ENCODE data around the gene EID1.
A peak's percentile ranks its signal among the peaks of the same experiment; 100 is the strongest.

The EID1 gene

GRCh38 chr15:48861813-48862431, 16.0 kb upstream of the EID1 start:
- DNase-seq (ENCODE audit: low spot score in 2 of 2) (no peak), ATAC-seq (peak; percentile 74)
- H3K36me3 Mint-ChIP-seq = no peaks in the 10 kb centered on the region
- no peaks in the 10 kb centered on the region for H3K9me3 Mint-ChIP-seq
- peaks cover 16% of the 10 kb centered on the region for H3K4me1 Mint-ChIP-seq
- no peak overlapping the region for H3K4me3 Mint-ChIP-seq
- no peak overlapping the region for H3K27ac Mint-ChIP-seq

GRCh38 chr15:48862705-48863104, 15.2 kb upstream of the EID1 start:
- Mint-ChIP-seq H3K4me1 (peaks cover 16% of the 10 kb centered on the region), H3K9me3 (no peaks in the 10 kb centered on the region), H3K36me3 (no peaks in the 10 kb centered on the region), H3K27ac (no peak overlapping the region), H3K4me3 (no peak overlapping the region)
- ATAC-seq (peak; percentile 84), DNase-seq (ENCODE audit: low spot score in 2 of 2) (peak in 1 of 2 donors; percentile 60)

GRCh38 chr15:48865370-48866079, 12.4 kb upstream of the EID1 start:
- ATAC-seq (no peak), DNase-seq (ENCODE audit: low spot score in 2 of 2) (no peak)
- Mint-ChIP-seq H3K4me1 (peaks cover 7% of the 10 kb centered on the region), H3K27ac (no peak overlapping the region), H3K36me3 (no peaks in the 10 kb centered on the region), H3K4me3 (no peak overlapping the region), H3K9me3 (no peaks in the 10 kb centered on the region)

- Mint-ChIP-seq H3K27ac (peak overlapping the region; percentile 0), H3K4me1 (peaks cover 7% of the 10 kb centered on the region), H3K9me3 (no peaks in the 10 kb centered on the region), H3K36me3 (no peaks in the 10 kb centered on the region), H3K4me3 (no peak overlapping the region)
- ATAC-seq = no peak
- DNase-seq (ENCODE audit: low spot score in 2 of 2) = no peak
Measured at GRCh38 chr15:48866141-48866563, 11.8 kb upstream of the EID1 start.

GRCh38 chr15:48868023-48868422, 9.9 kb upstream of the EID1 start:
- Mint-ChIP-seq H3K27ac (no peak overlapping the region), H3K4me1 (no peaks in the 10 kb centered on the region), H3K9me3 (no peaks in the 10 kb centered on the region), H3K4me3 (no peak overlapping the region), H3K36me3 (no peaks in the 10 kb centered on the region)
- DNase-seq (ENCODE audit: low spot score in 2 of 2) = no peak
- ATAC-seq = no peak

GRCh38 chr15:48868536-48868935, 9.4 kb upstream of the EID1 start:
- no peak overlapping the region for H3K4me3 Mint-ChIP-seq
- ATAC-seq = no peak
- no peaks in the 10 kb centered on the region for H3K36me3 Mint-ChIP-seq
- H3K9me3 Mint-ChIP-seq = no peaks in the 10 kb centered on the region
- no peak overlapping the region for H3K27ac Mint-ChIP-seq
- no peaks in the 10 kb centered on the region for H3K4me1 Mint-ChIP-seq
- no peak for DNase-seq (ENCODE audit: low spot score in 2 of 2)

GRCh38 chr15:48869966-48870365, 8.0 kb upstream of the EID1 start:
- Mint-ChIP-seq H3K27ac (no peak overlapping the region), H3K4me1 (no peaks in the 10 kb centered on the region)

GRCh38 chr15:48871542-48871941, 6.4 kb upstream of the EID1 start:
- Mint-ChIP-seq H3K9me3 (no peaks in the 10 kb centered on the region), H3K36me3 (no peaks in the 10 kb centered on the region), H3K4me1 (peaks cover 9% of the 10 kb centered on the region), H3K27ac (no peak overlapping the region), H3K4me3 (no peak overlapping the region)
- ATAC-seq = no peak
- no peak for DNase-seq (ENCODE audit: low spot score in 2 of 2)

More at GRCh38 chr15:48869966-48870365, 8.0 kb upstream of the EID1 start:
- no peaks in the 10 kb centered on the region for H3K36me3 Mint-ChIP-seq
- no peak overlapping the region for H3K4me3 Mint-ChIP-seq
- H3K9me3 Mint-ChIP-seq = no peaks in the 10 kb centered on the region
- DNase-seq (ENCODE audit: low spot score in 2 of 2) (no peak), ATAC-seq (no peak)

- peaks cover 4% of the 10 kb centered on the region for H3K36me3 Mint-ChIP-seq
- peaks cover 10% of the 10 kb centered on the region for H3K4me1 Mint-ChIP-seq
- H3K9me3 Mint-ChIP-seq = no peaks in the 10 kb centered on the region
- DNase-seq (ENCODE audit: low spot score in 2 of 2) = no peak
- ATAC-seq = no peak
- H3K4me3 Mint-ChIP-seq = no peak overlapping the region
- H3K27ac Mint-ChIP-seq = no peak overlapping the region
Measured at GRCh38 chr15:48872632-48873031, 5.3 kb upstream of the EID1 start.

- ATAC-seq (peak; percentile 47), DNase-seq (ENCODE audit: low spot score in 2 of 2) (no peak)
- Mint-ChIP-seq H3K27ac (no peak overlapping the region), H3K4me3 (no peak overlapping the region), H3K36me3 (peaks cover 30% of the 10 kb centered on the region), H3K9me3 (no peaks in the 10 kb centered on the region), H3K4me1 (peaks cover 31% of the 10 kb centered on the region)
Measured at GRCh38 chr15:48875241-48875960, 2.5 kb upstream of the EID1 start.

GRCh38 chr15:48876057-48876456, 1.9 kb upstream of the EID1 start:
- H3K36me3 Mint-ChIP-seq = peaks cover 30% of the 10 kb centered on the region
- no peak overlapping the region for H3K27ac Mint-ChIP-seq
- ATAC-seq = no peak
- H3K4me1 Mint-ChIP-seq = peaks cover 32% of the 10 kb centered on the region
- DNase-seq (ENCODE audit: low spot score in 2 of 2) = no peak
- no peak overlapping the region for H3K4me3 Mint-ChIP-seq
- no peaks in the 10 kb centered on the region for H3K9me3 Mint-ChIP-seq

GRCh38 chr15:48880070-48880634, 2.2 kb downstream of the EID1 start:
- H3K9me3 Mint-ChIP-seq = no peaks in the 10 kb centered on the region
- H3K4me3 Mint-ChIP-seq = peak overlapping the region; percentile 95
- ATAC-seq (no peak), DNase-seq (ENCODE audit: low spot score in 2 of 2) (no peak)
- peaks cover 30% of the 10 kb centered on the region for H3K36me3 Mint-ChIP-seq
- H3K4me1 Mint-ChIP-seq = peaks cover 40% of the 10 kb centered on the region
- no peak overlapping the region for H3K27ac Mint-ChIP-seq

- no peak for ATAC-seq
- peaks cover 30% of the 10 kb centered on the region for H3K4me1 Mint-ChIP-seq
- no peak for DNase-seq (ENCODE audit: low spot score in 2 of 2)
- no peak overlapping the region for H3K4me3 Mint-ChIP-seq
- peaks cover 15% of the 10 kb centered on the region for H3K36me3 Mint-ChIP-seq
- no peaks in the 10 kb centered on the region for H3K9me3 Mint-ChIP-seq
- H3K27ac Mint-ChIP-seq = no peak overlapping the region
Measured at GRCh38 chr15:48883699-48884098, 5.8 kb downstream of the EID1 start.

- H3K27ac Mint-ChIP-seq = no peak overlapping the region
- H3K9me3 Mint-ChIP-seq = no peaks in the 10 kb centered on the region
- H3K36me3 Mint-ChIP-seq = no peaks in the 10 kb centered on the region
- H3K4me1 Mint-ChIP-seq = peaks cover 18% of the 10 kb centered on the region
- no peak for ATAC-seq
- H3K4me3 Mint-ChIP-seq = no peak overlapping the region
- no peak for DNase-seq (ENCODE audit: low spot score in 2 of 2)
Measured at GRCh38 chr15:48887144-48887543, 9.2 kb downstream of the EID1 start.

GRCh38 chr15:48888191-48888590, 10.3 kb downstream of the EID1 start:
- DNase-seq (ENCODE audit: low spot score in 2 of 2) (peak in 1 of 2 donors; percentile 69), ATAC-seq (peak; percentile 95)
- H3K4me3 Mint-ChIP-seq = no peak overlapping the region
- H3K9me3 Mint-ChIP-seq = no peaks in the 10 kb centered on the region
- peaks cover 10% of the 10 kb centered on the region for H3K4me1 Mint-ChIP-seq
- no peak overlapping the region for H3K27ac Mint-ChIP-seq
- H3K36me3 Mint-ChIP-seq = no peaks in the 10 kb centered on the region

All from stimulated activated effector memory CD8-positive, alpha-beta T cell treated with anti-CD3 and anti-CD28 coated beads, Interleukin-12 subunit alpha, Interleukin-12 subunit beta, amount 100 ng/mL, for 72 hours (primary cell).